Neutrophil (primary cell): ENCODE measurements around the gene MTCH2.
A peak's percentile ranks its signal among the peaks of the same experiment; 100 is the strongest.
"Not testable (repeated sequence)": the region's sequence is repeated elsewhere in the genome, so short reads cannot be mapped to it uniquely, and the experiment has no call there.

Experiments
- H3K27ac ChIP-seq: fragments of 200-600 bp; sonication (generic); 2 replicates; pipeline ENCODE4 v1.5.1; 2016; ENCODE audit warnings: mild to moderate bottlenecking, moderate library complexity
- H3K27me3 ChIP-seq: fragments of 200-600 bp; sonication (generic); 2 replicates; pipeline ENCODE4 v1.6.0; 2016; ENCODE audit warnings: mild to moderate bottlenecking
- H3K36me3 ChIP-seq: fragments of 200-600 bp; sonication (generic); 2 replicates; pipeline ENCODE4 v1.5.1; 2017
- H3K4me1 ChIP-seq, 2 experiments: fragments of 200-600 bp in 1 of 2; sonication (generic) in 1 of 2; 1 replicate in 1 of 2; 2 replicates in 1 of 2; pipeline versions ENCODE4 v1.5.1 to v1.6.1; 2013 to 2016; ENCODE audit warnings: low read depth in 1 of 2, low read length in 1 of 2, mild to moderate bottlenecking in 1 of 2, moderate library complexity in 1 of 2; ENCODE audit not compliant: control insufficient read depth in 1 of 2, insufficient read depth in 1 of 2
- H3K4me3 ChIP-seq, 2 experiments: fragments of 200-600 bp in 1 of 2; sonication (generic) in 1 of 2; 1 replicate in 1 of 2; 2 replicates in 1 of 2; pipeline ENCODE4 v1.5.1; 2013 to 2016; ENCODE audit warnings: low read depth in 1 of 2, low read length in 1 of 2, mild to moderate bottlenecking in 1 of 2, moderate library complexity in 1 of 2
- H3K9me3 ChIP-seq: fragments of 200-600 bp; sonication (generic); 2 replicates; pipeline ENCODE4 v1.5.1; 2016
- CTCF ChIP-seq: fragments of 200-600 bp; sonication (generic); IDR thresholded peaks from 2 replicates; pipeline ENCODE4 v1.5.1; 2016; ENCODE audit warnings: antibody characterized with exemption

Gene MTCH2

GRCh38 chr11:47642099-47642855 is at the start of gene MTCH2:
MTCH2 (minus strand) TSS chr11:47642559; CDS start chr11:47642465, 94 bp downstream.
- Histone ChIP-seq H3K27ac (peak within 1 kb of the TSS; percentile 89), H3K27me3 (no peaks in the 10 kb centered on the region), H3K4me1 (peaks cover 14 to 16% of the 10 kb centered on the region in 2 experiments), H3K4me3 (peak within 1 kb of the TSS; percentile 83 to 92), H3K36me3 (no peaks in the 10 kb centered on the region), H3K9me3 (no peaks in the 10 kb centered on the region)
- peak; percentile 85 for TF ChIP-seq CTCF

GRCh38 chr11:47691979-47692378 is 49.6 kb upstream of the MTCH2 start:
- TF ChIP-seq CTCF, result no peak
- no peaks in the 10 kb centered on the region for H3K36me3 ChIP-seq
- no peak overlapping the region for H3K4me3 ChIP-seq
- no peaks in the 10 kb centered on the region for H3K27me3 ChIP-seq
- H3K4me1 ChIP-seq, result peaks cover 0 to 6% of the 10 kb centered on the region in 2 experiments
- no peak overlapping the region for H3K27ac ChIP-seq
- H3K9me3 ChIP-seq, result no peaks in the 10 kb centered on the region

- Histone ChIP-seq H3K27ac (no peak overlapping the region), H3K9me3 (no peaks in the 10 kb centered on the region), H3K4me3 (no peak overlapping the region), H3K27me3 (no peaks in the 10 kb centered on the region), H3K4me1 (peaks cover 0 to 6% of the 10 kb centered on the region in 2 experiments), H3K36me3 (no peaks in the 10 kb centered on the region)
- no peak for TF ChIP-seq CTCF
Measured at GRCh38 chr11:47689480-47689879, 47.1 kb upstream of the MTCH2 start.

GRCh38 chr11:47688991-47689390 is 46.6 kb upstream of the MTCH2 start:
- TF ChIP-seq CTCF, result no peak
- Histone ChIP-seq H3K4me3 (no peak overlapping the region), H3K9me3 (no peaks in the 10 kb centered on the region), H3K4me1 (peaks cover 0 to 6% of the 10 kb centered on the region in 2 experiments), H3K36me3 (no peaks in the 10 kb centered on the region), H3K27ac (no peak overlapping the region), H3K27me3 (no peaks in the 10 kb centered on the region)

GRCh38 chr11:47688111-47688510 is 45.8 kb upstream of the MTCH2 start:
- Histone ChIP-seq H3K9me3 (no peaks in the 10 kb centered on the region), H3K4me3 (no peak overlapping the region), H3K27ac (no peak overlapping the region), H3K36me3 (no peaks in the 10 kb centered on the region), H3K4me1 (peaks cover 0 to 6% of the 10 kb centered on the region in 2 experiments), H3K27me3 (no peaks in the 10 kb centered on the region)
- TF ChIP-seq CTCF, result no peak

GRCh38 chr11:47686704-47687103 is 44.3 kb upstream of the MTCH2 start:
- not testable (repeated sequence) for H3K27me3 ChIP-seq, H3K4me1 ChIP-seq, H3K27ac ChIP-seq, H3K4me3 ChIP-seq, H3K9me3 ChIP-seq, H3K36me3 ChIP-seq
